ENCODE measurements around the gene HOXD3.

The HOXD3 gene

DNA sequence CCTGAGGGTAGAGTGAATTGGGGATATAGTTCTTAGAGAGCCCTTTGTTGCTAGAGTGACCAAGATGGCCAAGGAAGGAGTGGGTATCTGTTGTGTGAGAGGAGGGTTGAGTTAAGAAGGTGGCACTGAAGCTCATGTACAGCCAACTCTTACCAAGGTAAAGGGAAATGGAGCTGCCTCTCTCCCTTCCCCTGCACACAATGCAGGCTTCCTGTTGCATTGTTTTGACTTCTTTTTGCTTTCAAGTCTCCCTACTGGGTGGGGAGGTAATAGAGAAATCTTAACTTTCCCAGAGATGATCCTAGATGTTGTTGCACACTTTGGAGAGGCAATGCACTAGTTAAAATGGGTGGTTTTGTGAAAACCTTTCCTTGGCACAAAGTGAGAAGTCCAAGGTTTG is 55.2 kb downstream of the HOXD3 start:
- DNase-seq (ENCODE audit: low spot score) = no peak

DNA sequence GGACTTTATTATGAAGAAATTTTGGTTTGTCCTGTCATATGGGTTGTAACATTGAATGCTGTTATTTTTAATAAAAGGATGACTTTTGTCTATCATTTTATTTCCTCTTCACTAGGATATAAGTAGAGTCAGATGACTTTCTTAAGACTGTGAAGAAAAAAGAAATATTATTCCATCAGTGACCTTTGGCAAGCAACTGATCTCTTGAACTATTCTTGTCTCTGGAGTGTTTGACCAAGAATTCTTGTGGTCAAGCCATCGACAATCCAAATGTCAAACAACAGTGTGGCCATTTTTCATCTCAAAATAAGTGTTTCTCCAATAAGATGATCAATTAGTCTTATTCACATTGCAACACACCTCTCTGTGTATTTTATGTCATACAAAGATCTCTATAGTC is 56.3 kb downstream of the HOXD3 start:
- DNase-seq (ENCODE audit: low spot score) = no peak
